ENCODE data around the gene CXorf51B.

DNA sequence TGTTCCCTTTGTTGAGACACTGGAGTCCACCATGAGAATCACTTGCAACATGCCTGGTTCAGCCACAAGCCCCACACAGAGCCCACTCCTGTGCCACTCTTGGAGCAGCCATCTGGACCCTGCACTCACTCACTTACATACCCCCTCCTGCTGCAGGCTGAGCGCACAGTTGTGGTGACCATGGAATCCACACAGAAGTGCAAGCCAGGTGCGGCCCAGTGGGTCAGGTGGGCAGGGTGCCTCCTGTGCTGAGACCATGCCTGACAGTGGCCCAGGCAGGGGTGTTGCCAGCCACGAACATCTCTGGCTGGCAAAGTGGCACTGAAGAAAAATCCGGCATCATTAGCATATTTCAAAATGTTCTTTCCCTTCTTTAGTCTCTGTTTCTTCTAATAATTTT is 22.4 kb downstream of the CXorf51B start:
- no peak for TF ChIP-seq POLR2A (IDR thresholded peaks at IDR 0.05)
- TF ChIP-seq, protein P1, sequence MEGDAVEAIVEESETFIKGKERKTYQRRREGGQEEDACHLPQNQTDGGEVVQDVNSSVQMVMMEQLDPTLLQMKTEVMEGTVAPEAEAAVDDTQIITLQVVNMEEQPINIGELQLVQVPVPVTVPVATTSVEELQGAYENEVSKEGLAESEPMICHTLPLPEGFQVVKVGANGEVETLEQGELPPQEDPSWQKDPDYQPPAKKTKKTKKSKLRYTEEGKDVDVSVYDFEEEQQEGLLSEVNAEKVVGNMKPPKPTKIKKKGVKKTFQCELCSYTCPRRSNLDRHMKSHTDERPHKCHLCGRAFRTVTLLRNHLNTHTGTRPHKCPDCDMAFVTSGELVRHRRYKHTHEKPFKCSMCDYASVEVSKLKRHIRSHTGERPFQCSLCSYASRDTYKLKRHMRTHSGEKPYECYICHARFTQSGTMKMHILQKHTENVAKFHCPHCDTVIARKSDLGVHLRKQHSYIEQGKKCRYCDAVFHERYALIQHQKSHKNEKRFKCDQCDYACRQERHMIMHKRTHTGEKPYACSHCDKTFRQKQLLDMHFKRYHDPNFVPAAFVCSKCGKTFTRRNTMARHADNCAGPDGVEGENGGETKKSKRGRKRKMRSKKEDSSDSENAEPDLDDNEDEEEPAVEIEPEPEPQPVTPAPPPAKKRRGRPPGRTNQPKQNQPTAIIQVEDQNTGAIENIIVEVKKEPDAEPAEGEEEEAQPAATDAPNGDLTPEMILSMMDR (IDR thresholded peaks at IDR 0.05): no peak

Measured in sigmoid colon (tissue), 3 donors.